DMS 273 (cell line): Measurements from ENCODE around the gene TTLL5.

Source experiments
- DNase-seq: peaks from one replicate; lab custom pipeline; 2025; ENCODE audit not compliant: unreplicated experiment; lab: John Stamatoyannopoulos, UW

TTLL5 gene

DNA sequence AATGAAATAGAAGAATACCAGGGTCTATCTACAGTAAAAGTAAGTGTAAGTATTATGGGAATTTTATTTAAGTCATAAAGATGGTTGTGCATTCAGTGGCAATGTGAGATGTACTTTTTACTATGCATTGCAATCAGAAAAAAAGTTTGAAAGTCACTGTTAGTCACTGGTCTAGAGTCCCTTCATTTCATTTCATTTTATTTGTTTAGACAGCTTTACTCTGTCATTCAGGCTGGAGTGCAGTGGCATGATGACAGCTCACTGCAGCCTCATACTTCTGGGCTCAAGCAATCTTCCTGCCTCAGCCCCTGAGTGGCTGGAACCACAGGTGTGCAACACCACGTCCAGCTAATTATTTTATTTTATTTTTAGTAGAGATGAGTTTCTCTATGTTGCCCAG is 278.2 kb downstream of the TTLL5 start:
- no peak for DNase-seq

DNA sequence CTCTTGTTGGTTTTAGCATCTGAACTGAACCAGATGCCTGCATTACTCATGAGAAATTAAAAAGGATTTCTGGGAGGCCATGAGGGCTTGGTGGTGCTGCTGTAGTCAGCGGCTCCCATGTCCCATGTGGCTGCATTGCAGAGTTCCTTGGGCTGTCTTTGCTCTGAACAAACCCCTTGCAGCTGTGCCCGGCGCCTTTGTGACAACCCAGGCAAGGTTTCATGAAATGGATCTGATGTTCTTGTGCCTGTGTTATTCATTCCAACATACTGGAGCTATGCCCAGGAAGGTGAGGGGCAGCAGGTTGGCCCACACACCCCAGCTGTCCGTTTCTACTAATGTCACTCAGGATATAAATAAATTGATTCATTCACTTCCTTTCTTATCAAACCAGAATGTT is 280.0 kb downstream of the TTLL5 start:
- peak; percentile 88 for DNase-seq

DNA sequence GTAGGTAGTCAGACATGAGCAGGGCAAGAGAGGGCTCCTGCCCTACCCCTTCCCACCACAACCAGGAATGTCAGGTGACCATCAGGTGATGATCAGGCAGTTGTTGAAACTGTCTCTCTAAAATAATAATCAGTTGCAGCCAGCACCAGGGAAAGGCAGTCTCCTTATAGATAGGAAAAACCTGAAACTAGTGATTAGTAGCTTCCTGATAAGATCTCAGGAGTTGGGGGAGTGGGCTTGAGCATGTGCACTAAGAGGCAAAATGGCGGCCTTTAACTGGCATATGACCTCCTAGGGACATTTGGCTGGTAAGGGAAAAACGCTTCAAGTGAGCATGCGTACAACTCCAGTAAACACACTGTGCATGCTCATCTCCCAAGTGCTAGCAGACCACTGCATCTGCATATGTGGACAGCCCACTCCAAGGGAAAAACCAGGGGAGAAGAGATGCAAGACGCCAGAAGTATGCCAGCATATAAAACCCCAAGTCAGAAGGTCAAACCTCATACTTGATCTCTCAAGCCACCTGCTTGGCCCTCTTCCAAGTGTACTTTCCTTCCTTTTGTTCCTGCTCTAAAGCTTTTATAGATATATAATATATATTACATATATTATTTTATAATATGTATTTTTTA is 283.7 kb downstream of the TTLL5 start:
- no peak for DNase-seq

DNA sequence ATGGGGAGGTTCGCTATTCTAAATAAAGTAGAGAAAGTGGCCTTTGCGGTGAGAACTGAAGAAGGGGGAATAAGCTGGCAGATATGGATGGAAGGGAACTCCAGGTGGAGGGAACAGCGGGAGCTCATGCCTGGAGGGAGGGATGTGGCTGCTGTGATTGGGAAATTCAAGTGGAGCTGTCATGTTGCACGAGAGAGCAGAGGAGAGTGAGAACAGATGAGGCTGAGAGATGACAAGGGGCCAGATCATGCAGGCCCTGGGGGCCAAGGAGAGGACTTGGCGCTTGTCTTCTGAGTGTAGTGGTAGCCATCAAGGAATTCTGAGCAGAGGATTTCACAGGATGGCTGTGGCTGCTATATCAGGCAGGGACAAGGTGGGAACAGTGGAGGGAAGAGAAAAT is 285.7 kb downstream of the TTLL5 start:
- DNase-seq: no peak

DNA sequence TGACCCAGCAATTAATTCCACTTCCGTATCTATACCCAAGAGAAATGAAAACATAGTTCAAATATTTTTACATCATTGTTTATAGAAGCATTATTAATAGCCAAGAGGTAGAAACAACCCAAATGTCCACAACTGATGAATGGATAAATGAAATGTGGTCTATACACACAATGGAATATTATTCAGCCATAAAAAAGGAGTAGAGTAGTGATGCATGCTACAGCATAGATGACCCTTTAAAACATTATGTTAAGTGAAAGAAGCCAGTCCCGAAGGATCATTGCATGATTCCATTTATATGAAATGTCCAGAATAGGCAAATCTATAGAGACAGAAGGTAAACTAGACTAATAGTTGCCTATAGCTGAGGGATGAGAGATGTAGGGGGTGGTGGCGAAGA is 291.4 kb downstream of the TTLL5 start:
- no peak for DNase-seq

DNA sequence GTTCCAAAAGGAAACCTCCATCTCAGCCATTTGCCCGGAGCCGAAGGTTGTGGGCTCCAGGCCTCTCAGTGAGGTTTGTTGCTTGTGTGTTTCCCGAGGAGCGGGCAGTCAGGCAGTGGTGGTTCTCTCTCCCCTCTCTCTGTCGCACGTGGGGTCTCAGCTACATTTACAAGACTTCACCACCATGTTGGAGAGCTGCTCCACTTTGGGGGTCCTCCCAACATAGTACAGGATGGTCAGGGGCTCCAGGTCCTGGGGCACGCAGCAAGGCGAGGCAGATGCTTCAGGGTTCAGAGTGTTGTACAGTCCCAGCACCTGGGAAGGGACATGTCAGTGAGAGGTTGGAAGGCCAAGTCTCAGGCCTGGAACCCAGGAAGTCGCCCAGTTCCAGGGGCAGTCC is 298.0 kb downstream of the TTLL5 start:
- DNase-seq: no peak

DNA sequence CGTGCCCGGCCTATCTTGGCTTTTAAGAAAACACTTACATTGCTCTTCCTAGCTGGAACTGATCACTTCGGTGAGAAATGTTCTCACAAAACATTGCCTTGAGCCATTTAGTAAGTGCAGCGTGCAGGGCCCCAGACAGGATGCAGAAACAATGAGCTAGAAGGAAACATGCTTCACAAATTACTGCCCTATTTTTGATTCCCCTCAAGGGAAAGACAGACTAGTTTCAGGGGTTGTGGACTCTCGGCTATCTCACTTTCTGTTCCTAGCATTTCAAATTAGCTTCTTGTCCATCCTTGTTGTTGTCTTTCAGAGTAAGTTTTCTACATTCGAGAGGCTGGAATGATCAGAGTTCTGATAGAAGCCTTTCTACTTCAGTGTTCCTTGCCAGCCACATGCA is 299.2 kb downstream of the TTLL5 start:
- DNase-seq: no peak

DNA sequence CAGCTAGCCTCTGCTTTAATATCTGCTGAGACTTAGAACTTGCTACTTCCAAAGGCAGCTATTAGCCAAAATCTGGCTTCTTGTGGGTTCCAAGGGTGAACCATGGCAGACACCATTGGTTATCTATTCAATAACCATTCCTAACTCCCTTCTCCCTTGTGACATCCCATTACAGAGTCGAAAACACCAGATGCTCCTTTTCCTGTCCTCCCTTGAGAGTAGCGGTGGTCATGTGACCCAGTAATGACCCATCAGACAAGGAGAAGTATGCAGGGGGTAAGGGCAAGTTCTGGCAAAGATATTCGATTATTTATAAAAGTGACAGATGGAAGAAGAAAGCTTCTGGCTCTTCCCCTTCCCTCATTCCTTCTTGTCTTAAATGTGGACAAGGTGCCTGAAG is 300.6 kb downstream of the TTLL5 start:
- DNase-seq: peak; percentile 91

DNA sequence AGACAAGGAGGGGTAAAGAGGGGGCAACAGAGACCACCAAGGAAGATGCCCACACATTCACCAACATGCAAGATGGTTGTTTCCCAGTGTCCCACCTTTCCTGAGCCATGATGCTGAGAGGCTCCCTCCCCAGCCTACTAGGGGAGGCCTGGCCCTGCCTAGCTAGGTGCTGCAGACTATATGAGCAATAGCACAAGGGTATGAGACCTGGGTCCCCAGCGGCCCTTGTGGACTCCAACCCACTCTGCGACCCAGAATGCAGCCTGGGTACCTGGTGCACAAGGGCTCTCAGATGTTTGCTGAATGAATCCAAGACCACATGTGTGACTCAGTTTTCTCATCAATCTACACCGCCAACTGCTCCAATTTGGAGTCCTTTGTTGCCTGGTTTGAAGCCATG is 306.8 kb downstream of the TTLL5 start:
- DNase-seq: no peak

DNA sequence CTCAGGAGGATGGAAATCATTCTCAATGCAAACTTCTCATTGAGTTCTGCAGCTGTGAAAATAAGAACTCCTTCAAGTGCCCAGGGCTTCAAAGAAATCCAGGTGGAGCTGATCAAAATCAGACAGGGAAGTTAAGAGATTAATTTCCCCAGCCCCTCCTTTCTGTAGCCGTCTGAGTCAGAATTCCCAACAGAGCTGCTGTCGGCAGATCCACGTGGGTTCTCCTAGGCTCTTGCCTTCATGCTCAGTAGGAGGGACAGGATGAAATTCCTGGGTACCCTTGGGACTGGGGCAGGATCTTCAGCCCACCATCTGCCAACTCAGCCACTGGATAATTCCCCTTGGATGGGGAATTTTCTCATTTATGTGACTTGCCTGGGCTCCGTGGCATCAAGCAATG is 307.4 kb downstream of the TTLL5 start:
- DNase-seq: peak; percentile 83

DNA sequence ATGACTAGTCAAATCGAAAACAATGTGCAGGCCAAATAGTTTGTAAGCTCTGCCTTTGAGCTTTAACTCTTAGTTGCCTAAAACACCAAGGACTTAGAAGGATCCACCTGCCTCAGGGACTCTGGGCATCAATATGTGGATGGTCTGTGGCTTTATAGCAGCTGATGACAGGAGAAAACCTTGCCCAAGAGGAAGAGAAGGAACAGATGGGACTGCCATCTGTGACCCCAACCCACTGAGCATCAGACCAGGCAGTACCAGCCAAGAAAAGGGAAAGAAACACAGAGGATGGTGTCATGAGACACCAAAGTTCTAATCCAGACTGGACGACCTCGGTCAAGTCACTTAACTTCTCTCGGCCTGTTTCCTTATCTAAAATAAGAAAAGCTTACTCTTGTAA is 308.1 kb downstream of the TTLL5 start:
- DNase-seq: peak; percentile 90

DNA sequence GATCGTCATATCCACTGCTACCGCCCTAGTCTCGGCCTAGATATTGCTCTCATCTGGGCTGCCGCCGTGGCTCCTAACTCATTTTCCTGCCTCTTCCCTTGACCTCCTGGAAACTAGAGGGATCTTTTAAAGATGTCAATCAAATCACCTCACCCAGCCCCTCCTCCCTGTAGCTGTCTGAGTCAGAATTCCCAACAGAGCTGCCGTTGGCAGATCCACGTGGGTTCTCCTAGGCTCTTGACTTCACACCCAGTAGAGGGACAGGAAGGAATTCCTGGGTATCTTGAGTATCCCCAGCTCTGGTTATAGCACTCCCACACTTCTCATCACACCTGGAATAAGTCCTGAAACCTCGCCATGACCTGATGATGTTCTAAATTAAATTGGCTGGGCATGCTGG is 308.8 kb downstream of the TTLL5 start:
- peak; percentile 76 for DNase-seq

DNA sequence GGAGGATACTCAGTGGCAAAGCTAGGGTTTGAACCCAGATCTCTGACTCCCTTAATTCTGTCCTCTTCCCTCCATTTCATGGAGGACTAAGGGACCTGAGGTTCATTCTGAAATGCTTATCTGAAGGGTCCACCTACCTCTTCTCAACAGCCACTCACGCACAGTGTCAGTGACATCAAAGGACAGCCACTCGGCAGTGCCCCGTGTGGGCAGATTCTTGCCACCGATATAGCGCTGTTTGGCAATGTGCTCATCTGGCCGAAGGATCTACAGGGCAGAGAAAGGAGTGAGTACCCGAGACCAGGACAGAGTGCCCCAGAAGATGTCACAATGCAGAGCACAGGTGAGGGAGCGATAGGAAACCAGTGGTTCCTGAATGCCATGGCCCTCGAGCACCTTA is 309.9 kb downstream of the TTLL5 start:
- DNase-seq: no peak

DNA sequence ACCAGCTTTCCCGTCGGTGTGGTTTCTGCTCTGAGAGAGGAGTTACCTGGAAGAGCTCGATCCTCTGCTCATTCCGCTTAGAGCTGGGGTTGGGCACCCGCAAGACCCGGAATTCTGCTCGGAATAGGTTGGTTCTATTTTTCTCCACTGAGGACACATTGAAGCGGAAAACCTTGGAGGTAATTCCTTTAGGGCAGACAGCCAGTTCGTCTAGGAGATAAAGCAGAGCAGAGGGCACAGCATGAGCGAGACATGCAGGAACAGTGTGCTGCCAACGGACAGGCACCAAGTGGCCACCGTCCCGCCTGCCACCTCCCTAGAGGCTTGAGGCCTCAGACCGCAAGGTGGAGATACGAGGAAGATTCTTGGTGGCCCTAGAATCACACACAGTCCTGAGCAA is 310.5 kb downstream of the TTLL5 start:
- no peak for DNase-seq

DNA sequence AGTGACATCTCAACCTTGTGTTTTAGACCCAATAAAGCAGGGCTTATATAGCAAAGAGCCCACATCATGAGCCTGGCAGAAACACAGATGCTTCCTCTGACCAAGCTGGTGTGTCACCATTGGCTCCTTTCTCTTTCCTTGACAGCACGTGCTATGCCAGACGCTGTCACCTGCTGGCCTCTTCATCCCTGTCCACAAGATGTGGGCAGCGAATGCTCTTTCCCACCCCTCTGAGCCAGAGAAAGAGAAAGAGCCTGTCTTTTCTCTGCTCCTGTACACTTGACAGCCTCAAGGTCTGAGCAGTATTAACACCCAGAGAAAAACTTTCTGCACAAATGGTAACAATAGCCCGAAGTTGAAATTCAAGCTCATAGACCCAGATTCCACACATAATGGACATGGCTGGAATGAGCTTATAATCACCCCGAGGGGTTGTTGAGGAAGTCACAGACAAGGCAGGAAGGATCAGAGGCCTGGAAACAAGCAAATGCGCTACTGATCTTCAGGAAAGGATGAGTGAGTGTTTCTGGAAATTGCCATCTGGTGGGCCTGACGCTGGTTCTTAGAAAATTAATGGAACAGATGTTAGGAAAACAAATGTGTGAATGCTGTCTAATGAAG is 311.9 kb downstream of the TTLL5 start:
- DNase-seq: peak; percentile 86

DNA sequence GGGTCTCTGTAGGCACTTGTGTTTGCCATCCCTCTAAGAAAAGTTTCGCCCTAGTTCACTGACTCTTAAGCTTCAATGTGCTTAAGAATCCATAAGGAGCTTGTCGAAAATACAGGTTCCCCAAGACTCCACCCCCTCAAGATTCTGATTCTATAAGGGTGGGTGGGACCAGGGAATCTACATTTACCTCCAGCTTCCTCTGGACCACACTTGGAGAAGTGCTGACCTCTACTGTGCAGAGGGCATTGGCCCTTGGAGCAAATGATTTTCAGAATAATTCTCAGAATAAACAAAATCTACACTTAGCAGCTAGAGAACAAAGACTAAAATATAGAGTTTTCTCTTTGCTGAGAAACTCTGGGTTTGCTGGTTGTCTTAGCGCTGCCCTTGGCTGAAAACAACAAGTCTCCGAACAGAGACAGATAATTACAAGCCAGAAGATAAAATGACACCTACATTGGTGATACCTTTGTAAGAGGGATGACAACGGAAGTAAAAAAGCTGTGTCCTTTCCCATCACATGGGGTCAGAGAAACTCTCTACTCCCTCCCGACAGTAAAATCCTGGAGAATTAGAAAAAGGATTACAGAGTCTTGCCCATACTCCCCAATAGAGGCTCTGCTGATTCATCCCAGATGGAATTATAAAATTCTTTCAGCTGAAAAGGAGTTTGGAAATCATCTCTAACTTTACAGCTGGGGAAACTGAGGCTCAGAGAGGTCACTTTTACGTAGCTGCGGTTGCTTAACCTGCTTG is 316.0 kb downstream of the TTLL5 start:
- no peak for DNase-seq

DNA sequence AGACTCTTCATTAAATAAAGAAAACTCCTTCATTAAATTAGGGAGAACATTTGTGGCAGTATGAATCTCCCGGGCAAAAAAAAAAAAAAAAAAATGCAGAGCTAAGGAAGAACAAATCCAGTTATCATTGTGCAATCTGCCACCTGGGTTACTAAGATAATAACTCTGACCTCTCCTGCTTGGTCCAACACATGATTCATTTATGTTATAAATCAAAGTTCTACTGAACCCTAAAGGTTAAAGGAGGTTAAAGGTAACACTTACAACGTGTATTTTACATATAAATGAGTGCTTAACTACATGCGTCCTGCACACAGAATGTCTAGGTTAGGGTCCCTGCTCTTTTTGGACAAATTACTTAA is 316.5 kb downstream of the TTLL5 start:
- DNase-seq: no peak

DNA sequence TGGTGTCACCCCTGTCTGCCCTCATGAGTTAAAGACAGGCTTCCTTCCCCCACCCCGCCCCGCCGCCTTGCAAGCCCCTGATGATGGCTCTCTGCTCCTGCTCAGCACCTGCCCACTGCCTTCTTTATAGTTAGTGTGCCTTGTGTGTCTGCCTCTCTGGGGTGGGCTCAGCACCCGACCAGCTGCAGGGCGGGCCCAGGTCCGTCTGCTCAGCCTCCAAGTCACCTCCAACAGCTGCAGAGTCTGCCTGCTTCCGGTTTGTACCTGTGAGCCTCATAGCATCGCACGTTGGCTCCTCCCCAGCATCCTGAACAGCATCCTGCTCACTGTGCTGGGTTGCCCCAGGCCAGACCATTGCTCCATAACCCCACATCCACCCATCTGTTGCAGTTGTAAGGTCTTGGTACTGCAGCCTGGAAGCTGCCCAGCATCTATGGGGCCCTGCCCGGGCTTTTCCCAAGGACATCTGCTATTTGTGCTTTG is 317.2 kb downstream of the TTLL5 start:
- DNase-seq: peak; percentile 81

DNA sequence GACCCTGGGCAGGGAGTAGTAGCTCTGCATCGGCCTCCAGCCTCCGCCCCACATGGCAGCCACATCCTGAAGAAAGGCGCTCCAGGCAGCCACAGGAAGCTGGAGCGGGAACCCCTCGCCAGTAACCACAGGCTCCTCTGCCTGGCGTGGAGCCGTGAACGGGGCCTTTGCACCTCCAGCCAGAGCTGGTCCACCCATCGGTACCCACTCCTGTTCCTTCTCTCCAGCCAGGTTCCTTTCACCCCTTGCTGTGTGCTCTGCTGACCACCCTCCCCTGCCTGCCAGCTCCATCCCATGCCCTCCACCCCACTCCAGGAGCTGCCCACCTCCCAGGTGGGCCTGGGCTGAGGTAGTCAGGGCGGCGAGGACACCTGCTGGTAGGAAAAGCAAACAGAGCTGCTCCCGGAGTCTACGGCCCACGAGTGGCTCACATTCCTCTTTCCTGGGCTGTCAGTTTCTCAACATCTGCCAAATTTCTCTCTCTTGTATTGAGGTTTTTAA is 318.1 kb downstream of the TTLL5 start:
- peak; percentile 82 for DNase-seq

DNA sequence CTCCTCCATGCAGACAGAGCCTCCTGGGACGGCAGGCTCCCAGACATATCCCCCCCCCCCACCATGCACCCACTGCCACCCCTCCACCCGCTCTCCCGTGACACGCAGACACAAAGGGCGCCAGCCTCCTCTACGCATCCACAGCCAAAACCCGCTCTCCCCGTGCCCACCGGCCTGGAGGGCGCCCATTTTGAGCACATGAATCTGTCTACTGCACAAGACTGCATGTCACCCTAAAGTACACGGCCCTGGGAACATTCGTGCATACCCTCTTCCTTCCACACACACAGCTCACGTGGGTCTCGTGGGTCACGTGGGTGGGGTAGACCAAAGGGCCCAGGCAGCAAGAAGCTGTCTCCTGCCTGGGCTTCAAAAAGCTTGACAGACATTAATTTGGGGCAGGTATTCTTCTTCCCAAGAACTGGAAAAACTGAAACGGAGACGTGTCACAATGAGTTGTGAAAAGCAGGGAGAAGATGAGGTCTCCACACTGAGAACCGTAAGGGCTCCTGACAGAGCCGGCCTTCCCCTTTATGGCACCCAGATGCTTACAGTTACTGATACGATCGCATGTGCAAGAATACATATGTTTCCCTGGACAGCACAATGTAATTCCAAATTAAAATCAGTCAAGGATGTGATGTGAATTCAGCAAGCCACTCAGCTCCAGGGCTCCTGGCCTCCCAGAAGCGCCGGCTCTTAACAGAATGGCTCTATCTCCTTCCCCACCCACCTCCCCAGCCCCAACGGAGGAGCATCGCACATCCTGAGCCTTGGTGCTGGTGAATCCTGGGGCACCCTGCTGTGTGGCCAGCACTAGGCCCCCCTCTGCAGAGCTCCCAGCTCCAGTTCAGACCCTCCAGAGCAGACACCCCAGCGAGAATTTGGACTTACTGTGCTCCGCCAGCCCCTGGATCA is 318.9 kb downstream of the TTLL5 start:
- DNase-seq: peak; percentile 48

DNA sequence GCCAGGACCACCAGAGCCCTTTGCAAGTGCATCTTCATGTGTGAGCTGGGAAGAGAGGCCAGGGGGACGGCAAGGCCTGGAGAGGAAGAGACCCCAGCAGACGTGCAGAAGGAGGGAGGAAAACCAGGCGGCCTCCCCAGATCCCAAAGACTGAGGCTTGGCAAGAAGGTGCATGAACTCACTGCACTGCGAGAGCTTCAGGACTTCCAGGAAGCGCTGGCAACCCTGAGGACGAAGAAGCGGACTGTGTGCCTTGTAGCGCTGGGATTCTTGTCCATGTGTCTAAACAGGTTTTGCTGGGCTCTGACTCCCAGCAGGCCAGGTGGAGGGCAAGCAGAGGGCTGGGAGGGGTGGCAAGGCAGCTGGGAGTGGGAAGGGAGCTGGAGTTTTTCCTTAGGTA is 319.8 kb downstream of the TTLL5 start:
- DNase-seq: peak; percentile 72
